K562 (cell line): ENCODE results near the gene TFPT. TPM values are rescaled to one million over a fixed set of nuclear protein-coding genes. Genes with fewer than 3 reads are reported as not detected.
"Not testable (repeated sequence)": the region's sequence is repeated elsewhere in the genome, so short reads cannot be mapped to it uniquely, and the experiment has no call there.

Experiments used
- ATAC-seq: fragments of 200-7000 bp; cut with Tn5 transposase; 3 replicates; pipeline ENCODE4 v1.9.1; 2020; ENCODE audit warnings: moderate library complexity
- BruUV-seq: library from RNA; stranded (reverse); fragments of 400-500 nt; replicated peaks from 2 replicates; lab custom pipeline; 2021; lab: Mats Ljungman, UMichigan
- CTCF ChIA-PET: fragments of 300-600 bp; formaldehyde crosslinking; extraction: SDS; loops from one replicate; lab custom pipeline; 2021; ENCODE audit warnings: low intra/inter-chr PET ratio; lab: Yijun Ruan, JAX
- POLR2A ChIA-PET: fragments of 300-600, 350-650 bp; sonication (Branson Sonifier 250); formaldehyde crosslinking; extraction: SDS; loops from one replicate; lab custom pipeline; 2021; ENCODE audit warnings: antibody characterized with exemption, inconsistent platforms; lab: Yijun Ruan, JAX
- DNase-seq, 4 experiments: peaks; one replicate each; pipeline versions ENCODE4 v3.0.0 to v3.0.0-alpha.2; 2011 to 2018; ENCODE audit warnings: low spot score in 3 of 4, mixed read lengths in 3 of 4; ENCODE audit errors: extremely low read depth in 1 of 4
- FAIRE-seq: peaks from 2 replicates; lab custom pipeline; 2011; peaks lifted over from hg19 to GRCh38; lab: Jason Lieb, UNC
- H2AFZ ChIP-seq: 2 replicates; pipeline ENCODE4 v1.6.0; 2011; ENCODE audit warnings: low read depth, low read length, control low read depth, inconsistent platforms
- H3K27ac ChIP-seq: fragments of 200-600 bp; 3 replicates; pipeline ENCODE4 v1.8.0; 2011; ENCODE audit warnings: low read depth, mild to moderate bottlenecking, control low read depth, inconsistent platforms, low read length, moderate library complexity, mixed read lengths; ENCODE audit errors: extremely low read depth
- H3K27me3 ChIP-seq, 2 experiments: fragments of 300-600 bp in 1 of 2; 2 replicates in 1 of 2; 3 replicates in 1 of 2; pipeline versions ENCODE4 v1.6.0 to v1.8.0; 2011; ENCODE audit warnings: inconsistent platforms in 2 of 2, low read length in 2 of 2, mild to moderate bottlenecking in 1 of 2, mixed read lengths in 1 of 2, moderate library complexity in 1 of 2; ENCODE audit not compliant: control insufficient read depth in 2 of 2, insufficient read depth in 2 of 2
- H3K36me3 ChIP-seq: fragments of 300-600 bp; 3 replicates; pipeline ENCODE4 v1.8.0; 2011; ENCODE audit warnings: mild to moderate bottlenecking, low read length, inconsistent platforms; ENCODE audit not compliant: control insufficient read depth, insufficient read depth
- H3K4me1 ChIP-seq, 2 experiments: fragments of 200-600 bp in 1 of 2; replicated peaks in 1 of 2; 2 replicates in 1 of 2; 3 replicates in 1 of 2; pipeline versions ENCODE4 v1.5.1 to v1.8.0; 2011; ENCODE audit warnings: inconsistent platforms in 2 of 2, low read length in 2 of 2, mild to moderate bottlenecking in 1 of 2, mixed read lengths in 1 of 2, moderate library complexity in 1 of 2; ENCODE audit not compliant: control insufficient read depth in 2 of 2, insufficient read depth in 2 of 2
- H3K4me2 ChIP-seq: 2 replicates; pipeline ENCODE4 v1.6.1; 2011; ENCODE audit warnings: low read length, control low read depth, inconsistent platforms, mixed read lengths; ENCODE audit not compliant: insufficient read depth
- H3K4me3 ChIP-seq: fragments of 200-600 bp; sonication (generic), shearing (Covaris generic); 2 replicates; pipeline ENCODE4 v1.5.1; 2016; ENCODE audit warnings: control low read depth, inconsistent platforms
- H3K79me2 ChIP-seq: fragments of 200-600 bp; 3 replicates; pipeline ENCODE4 v1.8.0; 2011; ENCODE audit warnings: low read length, inconsistent platforms; ENCODE audit not compliant: control insufficient read depth, insufficient read depth
- H3K9ac ChIP-seq, 2 experiments: 2 replicates each; pipeline versions ENCODE4 v1.6.0 to v1.6.1; 2011; ENCODE audit warnings: low read depth in 2 of 2, low read length in 2 of 2, control low read depth in 1 of 2, inconsistent platforms in 1 of 2, mild to moderate bottlenecking in 1 of 2, mixed read lengths in 1 of 2; ENCODE audit not compliant: insufficient read depth in 1 of 2
- H3K9me1 ChIP-seq: one replicate; pipeline ENCODE4 v1.6.0; 2011; ENCODE audit warnings: inconsistent platforms, mild to moderate bottlenecking, low read length, moderate library complexity; ENCODE audit not compliant: control insufficient read depth, insufficient read depth
- H3K9me3 ChIP-seq: replicated peaks from 2 replicates; pipeline ENCODE4 v1.5.1; 2011; ENCODE audit warnings: low read depth, low read length, inconsistent platforms; ENCODE audit not compliant: control insufficient read depth, insufficient read depth
- H4K20me1 ChIP-seq: replicated peaks from 2 replicates; pipeline ENCODE4 v1.6.1; 2011; ENCODE audit warnings: low read length, inconsistent platforms, mixed read lengths; ENCODE audit not compliant: control insufficient read depth, insufficient read depth
- RBM15 ChIP-seq: fragments of 200-400 bp; formaldehyde crosslinking; IDR thresholded peaks from 2 replicates; pipeline ENCODE4 v1.6.1; 2018; ENCODE audit warnings: mild to moderate bottlenecking, low read length, moderate library complexity; ENCODE audit not compliant: insufficient read depth
- ZNF561 ChIP-seq: fragments of 450-650 bp; formaldehyde crosslinking; conservative IDR thresholded peaks from 2 replicates; pipeline ENCODE4 v1.4.0; 2020; ENCODE audit warnings: mild to moderate bottlenecking, moderate library complexity
- WGBS: fragments of 100-300 bp; shearing (Covaris generic); methylation state at CpG from one replicate; pipeline ENCODE4 v1.1.6; 2016; ENCODE audit warnings: low coverage, mixed read lengths; ENCODE audit not compliant: insufficient coverage; ENCODE audit errors: missing lambda C conversion rate; 5-methylcytosine and 5-hydroxymethylcytosine counted together
- in situ Hi-C: fragments of 300-500 bp; cut with MboI; formaldehyde crosslinking; loops from 4 replicates; pipeline ENCODE4 v1.15.0; 2018; ENCODE audit warnings: inconsistent platforms, mixed read lengths
- intact Hi-C: fragments of 100-400 bp; cut with micrococcal nuclease; formaldehyde crosslinking; loops from 2 replicates; pipeline ENCODE4 v1.14.2; 2022
- polyA plus RNA-seq, 8 experiments: library from polyadenylated mRNA; depleted of rRNA in 4 of 8; stranded (reverse) in 5 of 8; unstranded in 3 of 8; fragments of >200 nt; fragmentation: Nextera tagmentation in 2 of 8; fragmentation: Illumina TruSeq in 1 of 8; extraction: Ambion mirVana in 2 of 8; extraction: Trizol in 1 of 8; gene quantifications; 2 replicates each; pipeline versions ENCODE4 v1.2.1 to v1.2.3, GENCODE V29; 2011 to 2014; ENCODE audit warnings: inconsistent platforms in 1 of 8, missing spikeins in 1 of 8
- total RNA-seq, 7 experiments: library from RNA; depleted of rRNA in 6 of 7; stranded (reverse); fragments of >200 nt in 6 of 7; fragmentation: Illumina TruSeq in 2 of 7; extraction: Trizol in 2 of 7; gene quantifications; 2 replicates each; pipeline versions ENCODE4 v1.2.1 to v1.2.3, GENCODE V29; 2011 to 2021; ENCODE audit warnings: low replicate concordance in 1 of 7
- TF ChIP-seq, protein P1 (sequence below): fragments of 200-800 bp; sonication (Bioruptor generic); IDR thresholded peaks from 2 replicates; pipeline ENCODE4 v1.6.1; 2017; ENCODE audit warnings: missing genetic modification characterization, missing compliant biosample characterization
- TF ChIP-seq, protein P2 (sequence below), 2 experiments: fragments of 450-650 bp in 1 of 2; sonication (generic) in 1 of 2; formaldehyde crosslinking in 1 of 2; IDR thresholded peaks in 1 of 2; conservative IDR thresholded peaks in 1 of 2; 2 replicates each; pipeline versions ENCODE4 v1.6.1 to v1.8.1; 2016 to 2023; ENCODE audit warnings: mild to moderate bottlenecking in 2 of 2, moderate library complexity in 2 of 2, inconsistent platforms in 1 of 2, missing genetic modification reagents in 1 of 2

TFPT gene
- total and polyA plus RNA-seq, 9 of the 15 experiments (the other 6 are each of a cell fraction or from before 2014, with no cell fraction given), result 0.72 to 16.4 (median 9.2) TPM

DNA sequence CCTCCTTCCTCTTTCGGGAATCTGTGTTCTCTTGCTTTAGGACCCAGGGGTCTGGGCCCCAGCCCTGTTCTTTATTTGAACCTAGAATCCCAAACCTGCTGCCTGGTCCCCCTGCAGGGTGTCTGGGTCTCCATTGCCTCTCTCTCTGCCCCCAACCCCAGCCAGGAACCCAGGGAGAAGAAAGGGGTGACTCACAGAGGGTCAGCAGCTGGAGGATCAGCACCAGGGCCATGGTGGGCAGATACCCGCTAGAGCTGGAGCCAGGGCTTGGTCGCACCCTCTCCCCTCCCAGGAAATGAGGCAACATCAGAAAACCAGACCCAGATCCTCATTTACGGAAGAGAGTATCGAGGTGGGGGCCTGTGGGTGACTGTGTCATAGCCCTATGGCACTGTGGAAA lies 14.9 kb downstream of the TFPT start, which contains the start of gene OSCAR:
Gene OSCAR, minus strand, starts transcription at position 243 of the 400 bp plus-strand sequence. Its CDS starts 11 bp downstream, at position 232.
- WGBS, result 38% methylated on average over 5 of the region's 5 CpGs
- FAIRE-seq, result no peak
- Histone ChIP-seq H3K4me3 (no peak within 1 kb of the TSS), H3K9me1 (no peaks in the 10 kb centered on the region), H3K79me2 (peaks cover 24% of the 10 kb centered on the region), H3K27ac (no peak within 1 kb of the TSS), H4K20me1 (no peaks in the 10 kb centered on the region), H3K36me3 (peaks cover 13% of the 10 kb centered on the region; the same call in 2 of the 3 replicates), H2AFZ (no peak within 1 kb of the TSS), H3K27me3 (no peaks in the 10 kb centered on the region), H3K4me1 (peaks cover 0 to 34% of the 10 kb centered on the region in 2 experiments; a peak in 4 of 5 replicates), H3K4me2 (no peak within 1 kb of the TSS), H3K9ac (peak within 1 kb of the TSS in 1 of 2 experiments; percentile 56; a peak in 1 of 4 replicates), H3K9me3 (no peaks in the 10 kb centered on the region)
- intact Hi-C loops (no loop called here), in situ Hi-C loops (no loop called here)
- no peak for TF ChIP-seq ZNF561 (CRISPR knock-in tag)
- TF ChIP-seq RBM15, result no peak
- TF ChIP-seq, protein P1, sequence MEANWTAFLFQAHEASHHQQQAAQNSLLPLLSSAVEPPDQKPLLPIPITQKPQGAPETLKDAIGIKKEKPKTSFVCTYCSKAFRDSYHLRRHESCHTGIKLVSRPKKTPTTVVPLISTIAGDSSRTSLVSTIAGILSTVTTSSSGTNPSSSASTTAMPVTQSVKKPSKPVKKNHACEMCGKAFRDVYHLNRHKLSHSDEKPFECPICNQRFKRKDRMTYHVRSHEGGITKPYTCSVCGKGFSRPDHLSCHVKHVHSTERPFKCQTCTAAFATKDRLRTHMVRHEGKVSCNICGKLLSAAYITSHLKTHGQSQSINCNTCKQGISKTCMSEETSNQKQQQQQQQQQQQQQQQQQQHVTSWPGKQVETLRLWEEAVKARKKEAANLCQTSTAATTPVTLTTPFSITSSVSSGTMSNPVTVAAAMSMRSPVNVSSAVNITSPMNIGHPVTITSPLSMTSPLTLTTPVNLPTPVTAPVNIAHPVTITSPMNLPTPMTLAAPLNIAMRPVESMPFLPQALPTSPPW (CRISPR knock-in tag), result 0 out of 2 replicates have a peak, but pooled peaks have one; percentile 26
- TF ChIP-seq, protein P2, sequence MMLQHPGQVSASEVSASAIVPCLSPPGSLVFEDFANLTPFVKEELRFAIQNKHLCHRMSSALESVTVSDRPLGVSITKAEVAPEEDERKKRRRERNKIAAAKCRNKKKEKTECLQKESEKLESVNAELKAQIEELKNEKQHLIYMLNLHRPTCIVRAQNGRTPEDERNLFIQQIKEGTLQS (IDR thresholded peaks at IDR 0.05), result peak; percentile 22; the same call in 1 of the 2 replicates
- TF ChIP-seq, protein P2 (CRISPR knock-in tag; conservative IDR thresholded peaks at IDR 0.05), result no peak
- POLR2A ChIA-PET, result interaction anchor here (0.6 kb wide), 1 partner anchor 14 kb away, joined by 5 read pairs; no protein-coding TSS in a partner anchor
- BruUV-seq, result no TSS peak
- DNase-seq, result no peak
- no peak for ATAC-seq
- CTCF ChIA-PET, result no interaction called here

DNA sequence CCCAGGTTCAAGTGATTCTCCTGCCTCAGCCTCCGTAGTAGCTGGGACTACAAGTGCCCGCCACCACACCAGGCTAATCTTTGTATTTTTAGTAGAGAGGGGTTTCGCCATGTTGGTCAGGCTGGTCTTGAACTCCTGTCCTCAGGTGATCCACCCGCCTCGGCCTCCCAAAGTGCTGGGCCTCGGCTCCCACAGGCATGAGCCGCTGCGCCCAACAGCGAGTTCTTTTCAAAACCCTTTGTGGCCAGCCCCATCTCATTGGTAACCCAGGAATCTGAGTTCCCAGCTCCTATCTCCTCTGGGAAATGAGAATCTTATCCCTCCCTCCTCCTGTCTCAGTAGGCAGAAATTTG lies 15.6 kb downstream of the TFPT start:
- H4K20me1 ChIP-seq, H3K9me1 ChIP-seq, H3K27ac ChIP-seq, CTCF ChIA-PET, H3K9me3 ChIP-seq, H2AFZ ChIP-seq, FAIRE-seq, H3K36me3 ChIP-seq, BruUV-seq, H3K27me3 ChIP-seq, DNase-seq, in situ Hi-C loops, H3K4me2 ChIP-seq, ATAC-seq, intact Hi-C loops, H3K9ac ChIP-seq, POLR2A ChIA-PET, H3K4me3 ChIP-seq: not testable (repeated sequence)
- H3K79me2 ChIP-seq, result peaks cover 22% of the 10 kb centered on the region
- H3K4me1 ChIP-seq, result peaks cover 0 to 41% of the 10 kb centered on the region in 2 experiments; a peak in 4 of 5 replicates
- WGBS, result 81% methylated on average over 5 of the region's 9 CpGs
